Effector memory CD8-positive, alpha-beta T cell (primary cell): Measurements from ENCODE around the gene ARRDC2.

Experiments
- ATAC-seq: fragments of 150-1000 bp; cut with Tn5 transposase; replicated peaks from 2 replicates; pipeline ENCODE4 v1.10.0; 2021; ENCODE audit warnings: mild to moderate bottlenecking, moderate library complexity
- DNase-seq, 3 experiments: peaks; one replicate each; pipeline ENCODE4 v3.0.0; 2021
- H3K27ac Mint-ChIP-seq, 2 donors: one replicate each; pipeline ENCODE4 v1.8.0; 2022; ENCODE audit warnings: mild to moderate bottlenecking in 2 of 2, mixed read lengths in 2 of 2, moderate library complexity in 2 of 2
- H3K27me3 Mint-ChIP-seq, 2 donors: one replicate each; pipeline ENCODE4 v1.8.0; 2022; ENCODE audit warnings: mixed read lengths in 2 of 2
- H3K36me3 Mint-ChIP-seq: one replicate; pipeline ENCODE4 v1.8.0; 2022; ENCODE audit warnings: mild to moderate bottlenecking, moderate library complexity, mixed read lengths; ENCODE audit not compliant: insufficient read depth
- H3K4me1 Mint-ChIP-seq, 2 donors: one replicate each; pipeline ENCODE4 v1.8.0; 2022; ENCODE audit warnings: low read depth in 2 of 2, mixed read lengths in 2 of 2
- H3K4me3 Mint-ChIP-seq, 2 donors: one replicate each; pipeline ENCODE4 v1.8.0; 2022; ENCODE audit warnings: mild to moderate bottlenecking in 2 of 2, mixed read lengths in 2 of 2, moderate library complexity in 2 of 2
- H3K9me3 Mint-ChIP-seq, 2 donors: one replicate each; pipeline ENCODE4 v1.8.0; 2022; ENCODE audit warnings: mixed read lengths in 2 of 2

Gene ARRDC2

GRCh38 chr19:18063463-18063862 lies 55.5 kb downstream of the ARRDC2 start:
- peak overlapping the region in 1 of 2 donors; percentile 11 for H3K27ac Mint-ChIP-seq
- no peaks in the 10 kb centered on the region for H3K9me3 Mint-ChIP-seq
- ATAC-seq (peak; percentile 39), DNase-seq (peak; percentile 21 to 29 (median 28))
- H3K4me3 Mint-ChIP-seq: no peak overlapping the region
- H3K27me3 Mint-ChIP-seq: no peaks in the 10 kb centered on the region
- peaks cover 54% of the 10 kb centered on the region for H3K36me3 Mint-ChIP-seq
- H3K4me1 Mint-ChIP-seq: peaks cover 3 to 4% of the 10 kb centered on the region in 2 donors
